IMR-90 (cell line): ENCODE measurements around the gene BCL2L1. TPM values are rescaled to one million over a fixed set of nuclear protein-coding genes. Genes with fewer than 3 reads are reported as not detected.

Source experiments
- ATAC-seq: fragments of 200-7000 bp; cut with Tn5 transposase; 2 replicates; pipeline ENCODE4 v1.9.1; 2020; ENCODE audit warnings: low read depth, mild to moderate bottlenecking, moderate library complexity
- BruUV-seq: library from RNA; stranded (reverse); fragments of 400-500 nt; replicated peaks from 2 replicates; lab custom pipeline; 2021; lab: Mats Ljungman, UMichigan
- CTCF ChIA-PET: fragments of 300-600 bp; formaldehyde crosslinking; extraction: SDS; loops from one replicate; lab custom pipeline; 2021; ENCODE audit warnings: antibody characterized with exemption; lab: Yijun Ruan, JAX
- POLR2A ChIA-PET: fragments of 300-600 bp; sonication (Branson Sonifier 250); formaldehyde crosslinking; loops from one replicate; lab custom pipeline; 2022; ENCODE audit warnings: antibody characterized with exemption; ENCODE audit not compliant: unreplicated experiment; lab: Charles Lee
- DNase-seq: peaks from one replicate; pipeline ENCODE4 v3.0.0; 2013
- H2AFZ ChIP-seq: replicated peaks from 2 replicates; pipeline ENCODE3; 2013; ENCODE audit warnings: low read length, mild to moderate bottlenecking; ENCODE audit not compliant: poor library complexity
- H2AK5ac ChIP-seq: 2 replicates; pipeline ENCODE4 v1.6.1; 2013; ENCODE audit warnings: low read depth, low read length, inconsistent platforms
- H2AK9ac ChIP-seq: replicated peaks from 2 replicates; pipeline ENCODE3; 2013; ENCODE audit warnings: mild to moderate bottlenecking, low read depth, low read length, moderate library complexity; ENCODE audit not compliant: poor library complexity
- H2BK120ac ChIP-seq: 2 replicates; pipeline ENCODE4 v1.6.1; 2013; ENCODE audit warnings: low read depth, low read length, inconsistent platforms
- H2BK15ac ChIP-seq: 3 replicates; pipeline ENCODE4 v1.6.1; 2013; ENCODE audit warnings: low read depth, low read length, inconsistent platforms
- H2BK20ac ChIP-seq: 2 replicates; pipeline ENCODE4 v1.6.1; 2013; ENCODE audit warnings: low read depth, mild to moderate bottlenecking, inconsistent platforms, low read length, moderate library complexity
- H2BK5ac ChIP-seq: 2 replicates; pipeline ENCODE4 v1.6.1; 2013; ENCODE audit warnings: mild to moderate bottlenecking, low read depth, low read length, inconsistent platforms; ENCODE audit not compliant: poor library complexity, severe bottlenecking
- H3K14ac ChIP-seq: replicated peaks from 2 replicates; pipeline ENCODE4 v1.6.1; 2013; ENCODE audit warnings: low read depth, low read length, inconsistent platforms
- H3K18ac ChIP-seq: 2 replicates; pipeline ENCODE4 v1.6.1; 2013; ENCODE audit warnings: low read depth, low read length, control low read depth
- H3K23ac ChIP-seq: 2 replicates; pipeline ENCODE4 v1.6.1; 2013; ENCODE audit warnings: low read depth, low read length, inconsistent platforms
- H3K27ac ChIP-seq: 2 replicates; pipeline ENCODE4 v1.5.1; 2013; ENCODE audit warnings: mild to moderate bottlenecking, control low read depth, low read length; ENCODE audit not compliant: insufficient read depth
- H3K27me3 ChIP-seq: 2 replicates; pipeline ENCODE4 v1.6.1; 2013; ENCODE audit warnings: low read length; ENCODE audit not compliant: control insufficient read depth, insufficient read depth
- H3K36me3 ChIP-seq: 2 replicates; pipeline ENCODE4 v1.6.1; 2013; ENCODE audit warnings: low read length, mixed read lengths; ENCODE audit not compliant: control insufficient read depth, insufficient read depth
- H3K4ac ChIP-seq: 2 replicates; pipeline ENCODE4 v1.6.1; 2013; ENCODE audit warnings: low read depth, low read length, inconsistent platforms
- H3K4me1 ChIP-seq: 2 replicates; pipeline ENCODE4 v1.6.1; 2013; ENCODE audit warnings: low read length, mixed read lengths; ENCODE audit not compliant: control insufficient read depth, insufficient read depth
- H3K4me2 ChIP-seq: 2 replicates; pipeline ENCODE4 v1.6.1; 2013; ENCODE audit warnings: low read depth, mild to moderate bottlenecking, control low read depth, low read length, moderate library complexity
- H3K4me3 ChIP-seq: 2 replicates; pipeline ENCODE4 v1.5.1; 2013; ENCODE audit warnings: low read depth, mild to moderate bottlenecking, control low read depth, low read length, moderate library complexity; ENCODE audit not compliant: insufficient read depth
- H3K56ac ChIP-seq: 2 replicates; pipeline ENCODE4 v1.6.1; 2013; ENCODE audit warnings: low read length, inconsistent platforms; ENCODE audit not compliant: insufficient read depth; ENCODE audit errors: extremely low read depth
- H3K79me1 ChIP-seq, 2 experiments: 2 replicates each; pipeline ENCODE4 v1.6.1; 2013; ENCODE audit warnings: low read length in 2 of 2, inconsistent platforms in 1 of 2, low read depth in 1 of 2
- H3K9ac ChIP-seq: 2 replicates; pipeline ENCODE4 v1.6.1; 2013; ENCODE audit warnings: low read depth, low read length, control low read depth
- H3K9me1 ChIP-seq: 2 replicates; pipeline ENCODE4 v1.6.1; 2013; ENCODE audit warnings: low read length, inconsistent platforms; ENCODE audit not compliant: insufficient read depth
- H3K9me3 ChIP-seq: 2 replicates; pipeline ENCODE4 v1.6.1; 2013; ENCODE audit warnings: low read length; ENCODE audit not compliant: control insufficient read depth, insufficient read depth
- H4K20me1 ChIP-seq: 2 replicates; pipeline ENCODE4 v1.6.1; 2013; ENCODE audit warnings: low read length, inconsistent platforms; ENCODE audit not compliant: insufficient read depth
- H4K5ac ChIP-seq: 2 replicates; pipeline ENCODE4 v1.6.1; 2013; ENCODE audit warnings: mild to moderate bottlenecking, low read depth, low read length, control low read depth
- H4K8ac ChIP-seq, 2 experiments: 2 replicates each; pipeline ENCODE4 v1.6.1; 2013; ENCODE audit warnings: low read depth in 2 of 2, low read length in 2 of 2, control low read depth in 1 of 2, inconsistent platforms in 1 of 2
- H4K91ac ChIP-seq: 2 replicates; pipeline ENCODE4 v1.6.1; 2013; ENCODE audit warnings: low read depth, low read length, inconsistent platforms; ENCODE audit not compliant: insufficient read depth
- CEBPB ChIP-seq: IDR thresholded peaks from 2 replicates; pipeline ENCODE4 v1.6.1; 2012; ENCODE audit warnings: low read depth, low read length, improper control_type of control experiment
- CHD1 ChIP-seq: IDR thresholded peaks from 2 replicates; pipeline ENCODE4 v1.6.1; 2012; ENCODE audit warnings: low read depth, low read length, improper control_type of control experiment
- MAFK ChIP-seq: IDR thresholded peaks from 2 replicates; pipeline ENCODE4 v1.6.1; 2012; ENCODE audit warnings: low read depth, low read length, improper control_type of control experiment
- MAZ ChIP-seq: IDR thresholded peaks from 2 replicates; pipeline ENCODE4 v1.6.1; 2012; ENCODE audit warnings: low read depth, mild to moderate bottlenecking, low read length, improper control_type of control experiment, moderate library complexity, borderline replicate concordance
- MXI1 ChIP-seq: IDR thresholded peaks from 2 replicates; pipeline ENCODE4 v1.6.1; 2012; ENCODE audit warnings: low read depth, mild to moderate bottlenecking, low read length, moderate library complexity, borderline replicate concordance
- POLR2A ChIP-seq: IDR thresholded peaks from 2 replicates; pipeline ENCODE4 v1.6.1; 2012; ENCODE audit warnings: mild to moderate bottlenecking, low read depth, low read length
- RAD21 ChIP-seq: IDR thresholded peaks from 2 replicates; pipeline ENCODE4 v1.6.1; 2012; ENCODE audit warnings: low read length, improper control_type of control experiment
- WGBS, 2 experiments: methylation state at CpG; one replicate each; pipeline versions ENCODE4 v1.1.5 to v1.1.7; 2013; ENCODE audit warnings: missing lambda C conversion rate in 2 of 2; ENCODE audit not compliant: insufficient read length in 1 of 2; ENCODE audit errors: extremely low coverage in 2 of 2; 5-methylcytosine and 5-hydroxymethylcytosine counted together
- dilution Hi-C: fragments of 300-500 bp; cut with HindIII; formaldehyde crosslinking; loops from one replicate; pipeline ENCODE4 v1.14.3; 2018; ENCODE audit warnings: low sequenced_read_pairs; ENCODE audit not compliant: unreplicated experiment
- in situ Hi-C: fragments of 300-500 bp; cut with MboI; formaldehyde crosslinking; loops from 3 replicates; pipeline ENCODE4 v1.14.3; 2019; ENCODE audit warnings: low sequenced_read_pairs, inconsistent platforms, mixed read lengths
- intact Hi-C: fragments of 100-400 bp; cut with micrococcal nuclease; formaldehyde crosslinking; loops from 2 replicates; pipeline ENCODE4 v1.10.0; 2022
- polyA plus RNA-seq, 3 experiments: library from polyadenylated mRNA; depleted of rRNA; stranded (reverse); fragments of >200 nt; gene quantifications; 2 replicates each; pipeline ENCODE4 v1.2.3, GENCODE V29; 2012; ENCODE audit warnings: low replicate concordance in 1 of 3
- total RNA-seq: library from RNA; depleted of rRNA; stranded (reverse); fragments of >200 nt; gene quantifications from 2 replicates; pipeline ENCODE4 v1.2.3, GENCODE V29; 2012
- TF ChIP-seq, protein P1 (sequence below): conservative IDR thresholded peaks from 2 replicates; pipeline ENCODE4 v1.5.1; 2012; ENCODE audit warnings: mild to moderate bottlenecking, low read depth, low read length, improper control_type of control experiment
- TF ChIP-seq, protein P2 (sequence below): fragments of 150-350 bp; IDR thresholded peaks from 2 replicates; pipeline ENCODE4 v1.6.1; 2017; ENCODE audit warnings: mild to moderate bottlenecking, antibody characterized with exemption, low read length, low read depth

BCL2L1 gene
- total and polyA plus RNA-seq, 2 of the 4 experiments (the other 2 are of a cell fraction) = 40.2 to 41.9 TPM

GRCh38 chr20:31653561-31653960, 69.1 kb downstream of the BCL2L1 start:
- Histone ChIP-seq H2AK9ac (no peak overlapping the region), H4K5ac (no peak overlapping the region), H2AFZ (no peak overlapping the region), H3K4me3 (no peak overlapping the region), H2BK15ac (no peak overlapping the region), H3K18ac (no peak overlapping the region), H2BK120ac (no peak overlapping the region), H3K9me1 (peaks cover 4% of the 10 kb centered on the region), H2BK5ac (no peak overlapping the region), H3K79me1 (no peaks in the 10 kb centered on the region), H3K56ac (no peak overlapping the region), H3K27me3 (no peaks in the 10 kb centered on the region), H3K14ac (0 out of 2 replicates have a peak overlapping the region, but pooled peaks have one; percentile 70), H4K91ac (no peak overlapping the region), H3K4ac (no peak overlapping the region), H3K4me2 (no peak overlapping the region), H2AK5ac (no peak overlapping the region; the same call in 1 of the 2 replicates), H3K9me3 (no peaks in the 10 kb centered on the region), H3K9ac (no peak overlapping the region), H3K23ac (peak overlapping the region; percentile 93; the same call in 1 of the 2 replicates), H3K36me3 (no peaks in the 10 kb centered on the region), H4K20me1 (no peaks in the 10 kb centered on the region), H2BK20ac (0 out of 2 replicates have a peak overlapping the region, but pooled peaks have one; percentile 35), H4K8ac (no peak overlapping the region), H3K27ac (no peak overlapping the region), H3K4me1 (peaks cover 6% of the 10 kb centered on the region; the same call in 1 of the 2 replicates)
- BruUV-seq = no TSS peak
- CTCF ChIA-PET = interaction anchor here (0.7 to 1.4 kb wide), 2 partner anchors 12 to 74 kb away, joined by 4 to 5 read pairs; no protein-coding TSS in a partner anchor
- intact Hi-C loops (no loop called here), in situ Hi-C loops (no loop called here), dilution Hi-C loops (no loop called here)
- no peak for TF ChIP-seq POLR2A
- no peak for TF ChIP-seq CHD1
- TF ChIP-seq MXI1 = no peak
- TF ChIP-seq, protein P1, sequence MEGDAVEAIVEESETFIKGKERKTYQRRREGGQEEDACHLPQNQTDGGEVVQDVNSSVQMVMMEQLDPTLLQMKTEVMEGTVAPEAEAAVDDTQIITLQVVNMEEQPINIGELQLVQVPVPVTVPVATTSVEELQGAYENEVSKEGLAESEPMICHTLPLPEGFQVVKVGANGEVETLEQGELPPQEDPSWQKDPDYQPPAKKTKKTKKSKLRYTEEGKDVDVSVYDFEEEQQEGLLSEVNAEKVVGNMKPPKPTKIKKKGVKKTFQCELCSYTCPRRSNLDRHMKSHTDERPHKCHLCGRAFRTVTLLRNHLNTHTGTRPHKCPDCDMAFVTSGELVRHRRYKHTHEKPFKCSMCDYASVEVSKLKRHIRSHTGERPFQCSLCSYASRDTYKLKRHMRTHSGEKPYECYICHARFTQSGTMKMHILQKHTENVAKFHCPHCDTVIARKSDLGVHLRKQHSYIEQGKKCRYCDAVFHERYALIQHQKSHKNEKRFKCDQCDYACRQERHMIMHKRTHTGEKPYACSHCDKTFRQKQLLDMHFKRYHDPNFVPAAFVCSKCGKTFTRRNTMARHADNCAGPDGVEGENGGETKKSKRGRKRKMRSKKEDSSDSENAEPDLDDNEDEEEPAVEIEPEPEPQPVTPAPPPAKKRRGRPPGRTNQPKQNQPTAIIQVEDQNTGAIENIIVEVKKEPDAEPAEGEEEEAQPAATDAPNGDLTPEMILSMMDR = no peak
- TF ChIP-seq, protein P2, sequence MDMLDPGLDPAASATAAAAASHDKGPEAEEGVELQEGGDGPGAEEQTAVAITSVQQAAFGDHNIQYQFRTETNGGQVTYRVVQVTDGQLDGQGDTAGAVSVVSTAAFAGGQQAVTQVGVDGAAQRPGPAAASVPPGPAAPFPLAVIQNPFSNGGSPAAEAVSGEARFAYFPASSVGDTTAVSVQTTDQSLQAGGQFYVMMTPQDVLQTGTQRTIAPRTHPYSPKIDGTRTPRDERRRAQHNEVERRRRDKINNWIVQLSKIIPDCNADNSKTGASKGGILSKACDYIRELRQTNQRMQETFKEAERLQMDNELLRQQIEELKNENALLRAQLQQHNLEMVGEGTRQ = no peak
- no peak for TF ChIP-seq MAZ
- TF ChIP-seq CEBPB = no peak
- TF ChIP-seq RAD21 = no peak
- TF ChIP-seq MAFK = no peak
- POLR2A ChIA-PET = no interaction called here
- DNase-seq = no peak
- no peak for ATAC-seq
- 100% methylated on average over 1 of the region's 5 CpGs; no CpG with 5 or more reads in 1 of the 2 experiments for WGBS, 2 experiments
